ENCODE results near the gene ZNF565. TPM values are rescaled to one million over a fixed set of nuclear protein-coding genes. Genes with fewer than 3 reads are reported as not detected.

ZNF565 gene
- polyA plus RNA-seq, 2 of the 4 experiments (the other 2 are of a cell fraction): 4.5 to 5.6 TPM

DNA sequence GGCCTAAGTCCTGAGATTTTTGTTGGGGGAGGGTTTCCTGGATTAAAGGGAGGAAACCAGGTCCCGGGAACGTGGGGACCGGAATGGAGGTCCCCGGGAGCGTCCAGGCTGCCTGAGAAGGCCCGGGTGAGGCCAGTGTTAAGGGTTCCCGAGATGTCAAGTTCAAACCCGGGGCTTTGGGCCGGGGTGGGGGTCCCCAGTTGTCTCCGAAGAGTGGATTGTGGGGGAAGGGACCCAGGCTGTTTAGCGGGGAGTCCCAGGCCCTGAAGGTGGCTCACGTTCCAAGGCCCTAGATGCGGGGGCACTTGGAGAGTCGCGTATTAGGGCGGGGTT lies 62.5 kb downstream of the ZNF565 start:
- no peak for FAIRE-seq
- Histone ChIP-seq H3K4me2 (no peak overlapping the region), H3K9me3 (no peaks in the 10 kb centered on the region), H3K4me3 (no peak overlapping the region), H3K4me1 (no peaks in the 10 kb centered on the region), H3K27ac (no peak overlapping the region)
- DNase-seq (ENCODE audit: low read depth in 1 of 2, low spot score in 1 of 2): no peak
- CTCF ChIA-PET: interaction anchor here (2.1 to 7.2 kb wide), 2 partner anchors 10 to 25 kb away, joined by 5 to 67 read pairs; no protein-coding TSS in a partner anchor
- TF ChIP-seq TP53 (CRISPR knock-in tag; IDR thresholded peaks at IDR 0.05): 0 out of 2 replicates have a peak, but pooled peaks have one; percentile 24
- 0 out of 2 replicates have a peak, but pooled peaks have one; percentile 70 for TF ChIP-seq POLR2AphosphoS2 (conservative IDR thresholded peaks at IDR 0.05; ENCODE audit: low read length)
- no peak for TF ChIP-seq ZSCAN20 (CRISPR knock-in tag; IDR thresholded peaks at IDR 0.05)
- no peak for TF ChIP-seq ZFP36 (IDR thresholded peaks at IDR 0.05; ENCODE audit: borderline replicate concordance, partially characterized antibody)
- no peak for TF ChIP-seq MYC (IDR thresholded peaks at IDR 0.05; ENCODE audit: borderline replicate concordance, low read length)
- WGBS (ENCODE audit: missing lambda C conversion rate): 92% methylated on average over 16 of the region's 16 CpGs
- POLR2A ChIA-PET: interaction anchor here (1.0 kb wide), 1 partner anchor 16 kb away, joined by 5 read pairs; no protein-coding TSS in a partner anchor
- ATAC-seq: no peak

DNA sequence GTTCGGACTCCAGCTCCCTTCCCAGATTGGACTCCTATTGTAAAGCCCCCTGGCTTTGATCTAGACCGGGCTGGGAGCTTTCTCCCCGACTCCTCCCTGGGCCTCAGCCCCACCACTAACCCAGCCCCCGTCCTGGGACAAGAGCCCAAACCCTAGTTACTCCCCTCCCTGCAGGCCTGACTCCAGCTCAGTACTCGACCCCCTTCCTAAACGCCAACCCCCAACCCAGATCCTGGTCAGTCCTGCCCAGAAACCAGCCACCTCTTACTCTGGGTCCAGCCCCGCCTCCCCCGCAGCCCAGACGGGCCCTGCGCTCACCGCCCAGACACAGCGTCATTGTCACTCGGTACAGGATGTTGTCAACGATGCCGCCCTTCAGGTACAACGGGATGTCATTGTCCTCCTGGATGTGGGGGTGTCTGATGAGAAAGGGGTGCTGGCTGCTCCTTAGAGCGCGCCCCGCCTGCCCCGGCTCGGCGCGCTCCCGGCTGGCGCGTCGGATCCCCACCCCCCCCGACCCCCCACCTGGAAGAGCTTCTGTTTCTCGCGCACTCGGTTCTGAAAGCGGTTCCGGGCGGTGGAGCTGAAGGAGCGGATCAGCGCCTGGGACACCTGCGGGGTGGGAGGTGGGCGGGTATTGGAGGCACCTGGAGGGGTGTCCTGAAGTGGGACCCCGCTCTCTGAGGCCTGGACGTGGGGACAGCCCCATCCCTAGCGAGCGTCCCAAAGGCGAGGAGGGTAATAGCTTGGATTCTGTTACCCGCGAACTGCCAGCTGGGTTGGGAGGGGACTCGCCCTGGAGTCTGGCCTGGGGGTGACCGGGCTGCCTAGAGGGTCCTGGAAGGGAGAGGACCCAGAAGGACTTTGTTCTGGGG lies 63.1 kb downstream of the ZNF565 start:
- FAIRE-seq: no peak
- Histone ChIP-seq H3K4me1 (no peaks in the 10 kb centered on the region), H3K4me2 (no peak overlapping the region), H3K27ac (no peak overlapping the region), H3K4me3 (no peak overlapping the region), H3K9me3 (no peaks in the 10 kb centered on the region)
- DNase-seq (ENCODE audit: low read depth in 1 of 2, low spot score in 1 of 2): no peak
- peak; percentile 8 to 10; a peak in 5 of 6 replicates for ATAC-seq
- 93% methylated on average over 46 of the region's 47 CpGs for WGBS (ENCODE audit: missing lambda C conversion rate)
- CTCF ChIA-PET: interaction anchor here (0.6 to 7.2 kb wide), 5 partner anchors 10 to 90 kb away, joined by 3 to 67 read pairs (median 5); partner anchors contain the start of gene ZNF565
- no peak for TF ChIP-seq FOXS1 (CRISPR knock-in tag; IDR thresholded peaks at IDR 0.05)
- POLR2A ChIA-PET: interaction anchor here (0.7 to 1.1 kb wide), 3 partner anchors 15 to 37 kb away, joined by 3 to 5 read pairs (median 4); partner anchors contain the start of gene POLR2I

DNA sequence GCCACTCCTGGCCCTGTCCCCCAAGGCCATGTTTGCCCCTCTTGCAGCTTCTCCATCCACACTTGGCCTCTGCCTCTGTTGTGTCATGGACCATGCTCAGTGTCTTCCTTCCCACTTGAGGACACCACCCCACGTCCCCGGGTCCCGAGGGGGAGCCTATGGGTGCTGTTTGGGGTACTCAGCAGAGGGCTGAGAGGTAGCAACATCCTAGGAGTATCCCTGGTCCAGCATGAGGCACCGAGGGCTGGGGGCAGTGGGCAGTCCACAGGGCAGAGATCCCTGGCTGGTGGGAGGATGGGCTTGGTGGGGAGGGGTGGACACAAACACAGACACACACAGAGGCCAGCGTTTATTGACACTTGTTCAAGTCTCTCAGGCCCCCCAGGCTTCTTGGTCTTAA lies 63.9 kb downstream of the ZNF565 start:
- Histone ChIP-seq H3K4me3 (no peak overlapping the region), H3K4me1 (no peaks in the 10 kb centered on the region), H3K27ac (no peak overlapping the region), H3K4me2 (no peak overlapping the region), H3K9me3 (no peaks in the 10 kb centered on the region)
- ATAC-seq: peak; percentile 8 to 25; a peak in 3 of 6 replicates
- DNase-seq (ENCODE audit: low read depth in 1 of 2, low spot score in 1 of 2): no peak
- FAIRE-seq: no peak
- POLR2A ChIA-PET: interaction anchor here (0.7 to 1.1 kb wide), 3 partner anchors 23 to 36 kb away, joined by 3 to 4 read pairs (median 4); partner anchors contain the start of genes POLR2I and TBCB
- CTCF ChIA-PET: interaction anchor here (0.6 to 7.2 kb wide), 4 partner anchors 21 to 90 kb away, joined by 3 to 67 read pairs (median 6); partner anchors contain the start of gene ZNF565
- WGBS (ENCODE audit: missing lambda C conversion rate): 82% methylated on average over 5 of the region's 5 CpGs
- TF ChIP-seq ESRRA (IDR thresholded peaks at IDR 0.05; ENCODE audit: borderline replicate concordance, low read length): no peak
- TF ChIP-seq HOXB5 (CRISPR knock-in tag; IDR thresholded peaks at IDR 0.05): no peak

DNA sequence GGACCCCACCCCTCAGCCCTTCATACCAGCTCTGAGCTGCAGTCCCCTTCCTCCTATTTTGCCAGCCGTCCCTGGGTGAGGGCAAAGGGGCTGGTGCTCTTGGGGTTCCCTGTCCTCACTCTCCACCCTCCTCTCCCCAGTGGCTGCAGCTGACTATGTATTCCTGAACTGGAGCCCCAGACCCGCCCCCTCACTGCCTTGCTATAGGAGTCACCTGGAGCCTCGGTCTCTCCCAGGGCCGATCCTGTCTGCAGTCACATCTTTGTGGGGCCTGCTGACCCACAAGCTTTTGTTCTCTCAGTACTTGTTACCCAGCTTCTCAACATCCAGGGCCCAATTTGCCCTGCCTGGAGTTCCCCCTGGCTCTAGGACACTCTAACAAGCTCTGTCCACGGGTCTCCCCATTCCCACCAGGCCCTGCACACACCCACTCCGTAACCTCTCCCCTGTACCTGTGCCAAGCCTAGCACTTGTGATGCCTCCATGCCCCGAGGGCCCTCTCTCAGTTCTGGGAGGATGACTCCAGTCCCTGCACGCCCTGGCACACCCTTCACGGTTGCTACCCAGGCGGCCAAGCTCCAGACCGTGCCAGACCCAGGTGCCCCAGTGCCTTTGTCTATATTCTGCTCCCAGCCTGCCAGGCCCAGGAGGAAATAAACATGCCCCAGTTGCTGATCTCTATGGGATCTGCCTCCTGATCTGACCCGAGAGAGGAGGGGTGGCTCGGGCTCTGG lies 64.6 kb downstream of the ZNF565 start:
- no peak for FAIRE-seq
- CTCF ChIA-PET: interaction anchor here (0.6 to 7.2 kb wide), 5 partner anchors 18 to 89 kb away, joined by 3 to 67 read pairs (median 4); no protein-coding TSS in a partner anchor
- Histone ChIP-seq H3K4me1 (no peaks in the 10 kb centered on the region), H3K4me2 (no peak overlapping the region), H3K4me3 (no peak overlapping the region), H3K27ac (no peak overlapping the region), H3K9me3 (no peaks in the 10 kb centered on the region)
- POLR2A ChIA-PET: interaction anchor here (0.7 to 1.1 kb wide), 2 partner anchors 10 to 35 kb away, joined by 3 to 4 read pairs; partner anchors contain the start of genes CAPNS1, POLR2I and TBCB
- no peak for TF ChIP-seq GATA3 (IDR thresholded peaks at IDR 0.05; ENCODE audit: borderline replicate concordance)
- TF ChIP-seq RARB (CRISPR knock-in tag; IDR thresholded peaks at IDR 0.05): no peak
- TF ChIP-seq, protein P1, sequence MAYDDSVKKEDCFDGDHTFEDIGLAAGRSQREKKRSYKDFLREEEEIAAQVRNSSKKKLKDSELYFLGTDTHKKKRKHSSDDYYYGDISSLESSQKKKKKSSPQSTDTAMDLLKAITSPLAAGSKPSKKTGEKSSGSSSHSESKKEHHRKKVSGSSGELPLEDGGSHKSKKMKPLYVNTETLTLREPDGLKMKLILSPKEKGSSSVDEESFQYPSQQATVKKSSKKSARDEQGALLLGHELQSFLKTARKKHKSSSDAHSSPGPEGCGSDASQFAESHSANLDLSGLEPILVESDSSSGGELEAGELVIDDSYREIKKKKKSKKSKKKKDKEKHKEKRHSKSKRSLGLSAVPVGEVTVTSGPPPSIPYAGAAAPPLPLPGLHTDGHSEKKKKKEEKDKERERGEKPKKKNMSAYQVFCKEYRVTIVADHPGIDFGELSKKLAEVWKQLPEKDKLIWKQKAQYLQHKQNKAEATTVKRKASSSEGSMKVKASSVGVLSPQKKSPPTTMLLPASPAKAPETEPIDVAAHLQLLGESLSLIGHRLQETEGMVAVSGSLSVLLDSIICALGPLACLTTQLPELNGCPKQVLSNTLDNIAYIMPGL (CRISPR knock-in tag; IDR thresholded peaks at IDR 0.05; ENCODE audit: borderline replicate concordance): no peak
- TF ChIP-seq NR3C1 (IDR thresholded peaks at IDR 0.05): no peak
- no peak for TF ChIP-seq HOXA7 (CRISPR knock-in tag; IDR thresholded peaks at IDR 0.05)
- TF ChIP-seq, protein P2, sequence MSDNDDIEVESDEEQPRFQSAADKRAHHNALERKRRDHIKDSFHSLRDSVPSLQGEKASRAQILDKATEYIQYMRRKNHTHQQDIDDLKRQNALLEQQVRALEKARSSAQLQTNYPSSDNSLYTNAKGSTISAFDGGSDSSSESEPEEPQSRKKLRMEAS (IDR thresholded peaks at IDR 0.05): no peak
- TF ChIP-seq, protein P3, sequence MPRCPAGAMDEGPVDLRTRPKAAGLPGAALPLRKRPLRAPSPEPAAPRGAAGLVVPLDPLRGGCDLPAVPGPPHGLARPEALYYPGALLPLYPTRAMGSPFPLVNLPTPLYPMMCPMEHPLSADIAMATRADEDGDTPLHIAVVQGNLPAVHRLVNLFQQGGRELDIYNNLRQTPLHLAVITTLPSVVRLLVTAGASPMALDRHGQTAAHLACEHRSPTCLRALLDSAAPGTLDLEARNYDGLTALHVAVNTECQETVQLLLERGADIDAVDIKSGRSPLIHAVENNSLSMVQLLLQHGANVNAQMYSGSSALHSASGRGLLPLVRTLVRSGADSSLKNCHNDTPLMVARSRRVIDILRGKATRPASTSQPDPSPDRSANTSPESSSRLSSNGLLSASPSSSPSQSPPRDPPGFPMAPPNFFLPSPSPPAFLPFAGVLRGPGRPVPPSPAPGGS (IDR thresholded peaks at IDR 0.05): no peak
- TF ChIP-seq TP53 (CRISPR knock-in tag; IDR thresholded peaks at IDR 0.05): no peak
- peak; percentile 7 to 20; a peak in 4 of 6 replicates for ATAC-seq
- 91% methylated on average over 13 of the region's 13 CpGs for WGBS (ENCODE audit: missing lambda C conversion rate)
- DNase-seq (ENCODE audit: low read depth in 1 of 2, low spot score in 1 of 2): no peak

Data from A549 (cell line).